Stimulated activated CD8-positive, alpha-beta memory T cell treated with anti-CD3 and anti-CD28 coated beads, Interleukin-12 subunit alpha, Interleukin-12 subunit beta, amount 100 ng/mL, for 1 hour (primary cell): ENCODE measurements around the gene SCG2.

Source experiments
- DNase-seq: peaks from one replicate; pipeline ENCODE4 v3.0.0-alpha.2; 2020; ENCODE audit warnings: low read depth

The SCG2 gene

DNA sequence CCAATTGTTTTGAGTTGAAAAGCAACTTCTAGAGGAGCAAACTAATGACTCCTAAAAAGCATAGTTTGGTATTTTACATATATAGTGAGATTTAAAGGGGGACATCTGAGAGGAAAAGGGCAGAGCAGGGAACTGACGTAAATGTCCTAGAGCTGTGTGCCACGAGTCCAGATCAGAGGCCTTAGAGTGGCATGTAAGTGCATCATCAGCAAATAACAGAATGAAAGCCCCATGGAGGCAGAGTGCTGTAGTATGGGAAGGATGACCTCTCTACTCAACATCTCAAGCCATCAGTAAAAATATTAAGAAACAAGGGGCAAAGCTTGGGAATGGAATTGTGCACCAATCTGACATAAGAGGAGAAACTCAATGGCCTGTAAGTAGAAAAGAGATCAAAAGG, 31.4 kb downstream of the SCG2 start:
- no peak for DNase-seq

DNA sequence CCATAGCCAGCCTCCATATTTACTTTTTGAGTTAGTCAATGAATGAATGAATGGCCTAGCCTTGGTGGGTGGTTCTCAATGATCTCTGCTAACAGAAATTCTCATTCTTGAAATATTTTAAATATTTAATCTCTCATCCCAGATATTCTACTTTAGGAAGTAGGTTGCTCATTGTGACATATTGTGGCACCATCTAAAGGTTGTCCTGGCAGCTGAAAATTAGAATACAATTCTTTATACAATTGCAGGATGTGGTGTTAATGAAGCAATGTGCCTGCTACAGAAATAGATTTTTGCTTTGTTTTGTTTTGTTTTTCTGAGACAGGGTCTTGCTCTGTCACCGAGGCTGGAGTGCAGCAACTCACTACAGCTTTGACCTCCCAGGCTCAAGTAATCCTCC, 35.8 kb downstream of the SCG2 start:
- DNase-seq = no peak

DNA sequence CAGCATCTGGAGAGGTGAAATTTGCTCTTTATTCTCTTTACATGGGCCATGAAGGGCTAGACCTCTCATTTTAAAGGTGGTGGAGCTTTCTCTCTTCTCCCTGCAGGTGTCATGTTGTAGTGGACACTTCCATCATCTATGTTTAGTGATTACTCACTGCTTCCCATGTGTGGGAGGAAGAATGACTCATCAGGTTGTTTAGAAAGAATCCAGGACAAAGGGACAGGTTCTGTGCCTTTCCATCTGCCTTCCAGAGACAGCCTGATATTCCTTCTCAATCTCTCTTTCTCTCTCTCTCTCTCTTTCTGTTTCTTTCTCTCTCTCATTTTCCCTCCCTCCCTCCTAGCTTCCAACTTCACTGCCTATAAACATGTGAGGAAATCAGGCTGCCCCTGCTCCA, 38.7 kb downstream of the SCG2 start:
- DNase-seq = no peak

DNA sequence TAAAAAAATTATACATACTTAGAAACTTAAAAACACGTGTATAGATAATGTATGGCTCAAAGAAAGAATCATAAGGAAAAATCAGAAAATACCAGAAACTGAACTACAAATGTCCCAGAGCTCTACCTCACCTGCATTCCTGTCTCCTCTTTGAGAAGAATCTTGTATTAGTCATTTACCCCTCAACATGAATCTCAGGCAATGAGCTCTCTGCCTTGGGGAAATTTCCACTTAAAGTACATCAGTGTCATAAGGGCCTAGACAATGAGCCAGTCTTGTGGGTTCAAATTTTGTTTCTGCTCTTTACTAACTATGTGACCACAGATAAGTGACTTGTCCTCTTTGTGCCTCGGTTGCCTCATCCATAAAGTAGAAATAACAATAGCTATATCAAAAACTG, 40.1 kb downstream of the SCG2 start:
- DNase-seq = no peak

DNA sequence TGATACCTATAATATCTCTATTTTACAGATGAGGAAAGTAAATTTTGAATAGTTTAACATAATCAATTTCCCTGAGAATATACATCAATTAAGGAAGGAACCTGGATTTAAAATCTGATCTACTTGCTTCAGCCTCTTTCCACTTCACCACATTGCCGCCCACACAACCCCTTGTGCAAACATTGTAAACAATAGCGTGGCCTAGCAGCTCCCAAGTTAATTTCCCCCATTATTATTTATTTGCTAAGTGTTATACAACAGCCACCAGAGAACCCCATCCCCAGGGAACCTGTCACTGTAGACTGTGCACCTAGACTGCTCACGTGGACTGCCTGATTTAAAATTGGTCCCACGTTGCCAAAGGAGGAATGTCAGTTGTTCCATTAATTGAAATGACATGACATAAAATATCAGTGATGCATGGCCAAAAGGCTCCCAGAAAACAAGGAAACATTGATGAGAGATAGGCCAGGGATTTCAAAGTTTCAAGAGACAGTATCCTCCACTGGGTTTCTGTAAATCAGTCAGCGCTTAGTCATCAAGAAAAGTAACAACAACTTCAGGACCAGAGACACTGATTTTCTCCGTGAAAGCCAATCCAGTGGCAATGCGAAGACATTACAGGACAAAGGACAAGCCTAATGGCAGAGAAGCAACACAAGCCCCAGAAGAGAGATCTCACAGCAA, 41.3 kb downstream of the SCG2 start:
- no peak for DNase-seq

DNA sequence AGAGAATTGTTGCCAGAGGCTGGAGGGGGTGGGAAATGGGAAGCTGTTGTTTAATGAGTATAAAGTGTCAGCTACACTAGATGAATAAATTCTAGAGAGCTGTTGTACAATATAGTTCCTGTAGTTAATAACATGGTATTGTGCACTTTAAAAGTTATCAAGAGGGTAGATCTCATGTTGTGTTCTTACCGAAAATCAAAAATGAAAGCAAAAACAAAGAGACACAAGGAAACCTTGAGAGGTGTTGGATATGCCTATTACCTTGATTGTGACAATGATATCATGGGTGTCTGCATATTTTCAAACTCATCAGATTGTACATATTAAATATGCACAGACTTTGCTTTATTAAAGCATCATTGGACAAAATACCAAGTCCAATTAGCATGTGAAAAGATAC, 43.2 kb downstream of the SCG2 start:
- DNase-seq = no peak

DNA sequence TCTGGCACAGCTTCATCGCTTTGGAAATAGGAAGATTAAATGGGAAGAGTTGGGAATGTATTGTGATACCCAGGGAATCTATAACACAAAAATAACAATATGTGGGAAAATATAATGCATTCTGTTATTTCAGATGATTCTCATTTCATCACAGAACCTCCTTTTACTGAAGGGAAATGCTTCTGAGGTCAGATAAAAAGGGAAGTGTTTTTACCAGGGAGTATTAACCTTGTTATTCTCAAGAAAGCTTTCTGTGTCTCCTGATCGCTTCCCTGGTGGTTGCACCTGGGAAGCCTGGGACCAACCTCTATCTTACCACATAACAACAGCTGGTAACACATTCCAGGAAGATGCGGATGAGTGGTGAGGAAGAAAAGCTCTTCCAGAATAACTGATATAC, 47.2 kb downstream of the SCG2 start:
- no peak for DNase-seq

DNA sequence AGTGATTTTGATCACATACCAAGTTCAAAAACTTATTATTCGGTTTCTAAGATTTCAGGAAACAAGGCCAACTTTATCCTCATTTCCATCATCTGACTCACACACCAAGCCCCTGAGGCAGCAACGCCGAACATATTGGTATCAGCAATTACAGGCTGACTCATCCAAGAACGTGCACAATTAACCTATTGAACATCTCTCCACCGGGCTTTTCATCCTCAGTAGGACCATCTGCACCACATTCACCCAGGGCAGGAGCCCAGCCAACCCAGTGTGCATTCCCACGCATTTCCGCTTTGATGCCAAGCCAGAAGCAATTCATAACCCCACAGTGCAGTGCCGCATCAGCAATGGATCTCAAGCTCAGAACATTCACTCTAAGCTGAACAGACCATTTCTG, 52.9 kb downstream of the SCG2 start:
- DNase-seq = no peak

DNA sequence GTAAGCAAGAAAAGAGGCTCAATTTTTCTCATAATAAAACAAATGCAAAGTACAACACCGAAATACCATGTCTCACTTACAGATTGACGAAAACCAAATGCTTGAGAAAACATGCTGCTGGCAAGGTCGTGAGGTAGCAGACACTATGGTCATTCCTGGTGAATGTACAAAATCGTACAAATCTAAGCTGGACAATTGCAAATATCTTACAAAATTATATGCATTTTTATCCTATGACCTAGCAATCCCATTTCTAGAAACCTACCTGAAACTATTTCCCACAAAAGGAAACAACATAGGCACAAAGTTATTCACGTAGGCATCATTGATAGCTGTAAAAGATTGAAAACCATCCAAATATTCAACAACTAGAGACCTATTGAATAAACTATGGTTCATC, 54.0 kb downstream of the SCG2 start:
- DNase-seq = no peak
